GM18502 (cell line): ENCODE measurements around the gene CORO2B.
"Not testable (repeated sequence)": the region's sequence is repeated elsewhere in the genome, so short reads cannot be mapped to it uniquely, and the experiment has no call there.

ENCODE experiments used
- ATAC-seq: cut with Tn5 transposase; IDR thresholded peaks from one replicate; pipeline ENCODE4 v1.9.1; 2021; ENCODE audit warnings: mild to moderate bottlenecking; ENCODE audit not compliant: unreplicated experiment, poor library complexity

CORO2B gene

DNA sequence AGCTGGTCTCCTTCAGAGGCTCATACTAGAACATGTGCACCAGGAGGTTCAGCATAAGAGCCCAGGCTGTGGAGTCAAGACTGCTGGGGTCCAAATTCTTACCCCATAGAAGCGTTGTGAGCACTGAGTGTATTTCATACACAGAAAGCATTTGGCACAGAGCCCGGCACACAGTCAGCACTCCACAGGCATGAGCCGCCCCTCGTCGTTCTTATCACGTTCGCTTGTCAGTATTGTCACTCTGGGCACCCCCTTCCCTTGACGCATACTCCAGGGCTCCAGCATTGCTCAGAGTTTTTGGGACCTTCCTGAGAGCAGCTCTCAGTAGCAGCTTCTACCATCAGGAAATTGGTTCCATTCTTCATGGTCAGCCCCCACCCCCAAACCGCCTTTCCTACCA, 25.2 kb downstream of the CORO2B start:
- no peak for ATAC-seq

DNA sequence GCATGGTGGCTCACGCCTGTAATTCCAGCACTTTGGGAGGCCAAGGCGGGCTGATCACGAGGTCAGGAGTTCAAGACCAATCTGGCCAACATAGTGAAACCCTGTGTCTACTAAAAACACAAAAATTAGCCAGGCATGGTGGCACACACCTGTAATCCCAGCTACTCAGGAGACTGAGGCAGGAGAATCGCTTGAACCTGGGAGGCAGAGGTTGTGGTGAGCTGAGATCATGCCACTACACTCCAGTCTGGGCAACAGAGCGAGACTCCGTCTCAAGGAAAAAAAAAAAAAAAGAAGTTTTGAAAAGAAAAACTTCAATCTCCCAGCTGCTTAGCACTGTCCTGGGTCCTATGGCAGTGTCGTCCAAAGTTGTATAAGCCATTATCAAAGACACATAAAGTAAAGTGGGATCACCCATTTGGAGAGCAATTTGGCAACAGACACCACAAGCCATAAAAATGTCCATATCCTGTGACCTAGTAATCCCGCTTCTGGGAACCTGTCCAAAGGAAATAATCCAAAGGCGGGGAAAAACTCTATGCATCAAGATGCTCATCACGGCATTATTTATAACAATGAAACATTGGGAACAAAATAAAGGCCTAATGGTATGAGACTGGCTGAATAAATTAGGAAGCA, 26.2 kb downstream of the CORO2B start:
- not testable (repeated sequence) for ATAC-seq

DNA sequence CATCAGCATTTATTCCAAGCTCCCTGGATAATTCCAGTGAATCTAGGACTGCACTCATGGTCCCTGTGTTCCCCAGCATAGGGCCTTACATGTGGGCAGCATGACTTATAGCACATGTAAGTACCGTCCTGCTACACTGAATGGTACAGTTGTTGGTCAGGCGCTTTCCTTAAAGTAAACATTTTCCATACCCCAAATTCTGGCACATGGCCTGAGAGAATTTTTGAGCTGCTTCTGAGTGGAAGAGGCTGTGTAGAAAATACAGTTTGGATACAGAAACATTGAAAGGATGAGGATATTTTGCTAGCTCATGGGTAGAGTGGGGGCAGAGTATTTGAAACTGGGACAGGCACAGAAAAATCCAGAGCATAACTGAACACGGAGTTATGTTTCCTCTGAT, 27.6 kb downstream of the CORO2B start:
- no peak for ATAC-seq

DNA sequence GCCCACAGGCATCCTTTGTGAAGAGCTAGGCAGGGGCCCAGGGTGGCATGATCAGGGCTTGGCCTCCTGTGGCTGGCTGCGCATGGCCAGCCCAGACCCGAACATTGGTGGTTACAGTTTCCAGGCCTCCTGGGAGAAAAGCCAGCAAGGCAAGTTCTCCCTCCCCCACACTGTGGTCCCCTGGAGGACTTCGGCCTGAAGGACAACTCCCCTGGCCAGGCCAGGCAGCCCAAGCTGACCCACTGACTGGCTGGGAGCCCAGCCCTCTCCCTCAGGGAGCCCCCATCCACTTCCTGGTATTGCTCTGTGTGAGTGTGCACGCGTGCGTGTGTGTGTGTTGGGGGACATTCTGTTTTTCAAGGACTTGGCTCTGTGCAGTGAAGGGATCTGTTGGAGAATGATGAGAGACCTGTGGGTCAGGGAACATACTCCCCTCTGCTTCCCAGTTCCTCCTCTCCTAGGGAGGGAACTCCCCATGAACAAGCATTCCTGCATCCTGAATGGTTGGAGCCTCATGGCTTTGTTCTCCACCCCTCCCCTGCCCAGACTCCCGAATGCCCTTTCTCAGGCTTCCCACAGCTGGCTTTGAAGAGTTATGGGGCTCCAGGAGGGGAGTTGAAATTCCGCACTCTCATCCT, 29.5 kb downstream of the CORO2B start:
- ATAC-seq = no peak

DNA sequence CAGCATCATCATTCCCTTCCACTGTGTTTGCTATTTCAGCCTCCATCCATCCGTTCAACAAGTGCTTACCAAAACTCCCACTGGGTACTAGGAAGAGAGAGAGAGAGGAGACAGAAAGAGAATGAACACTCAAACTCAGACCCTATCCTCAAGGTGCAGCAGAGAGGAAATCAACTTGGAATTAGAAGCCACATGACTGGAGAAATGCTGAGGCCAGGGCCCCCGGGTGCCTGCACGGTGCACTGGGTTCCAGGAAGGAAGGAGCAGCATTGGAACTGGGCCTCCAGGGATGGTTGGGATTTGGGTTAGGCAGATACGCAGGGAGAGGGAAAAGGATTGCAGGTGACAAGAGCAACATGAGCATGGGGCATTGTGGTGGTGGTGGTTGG, 30.0 kb downstream of the CORO2B start:
- no peak for ATAC-seq

DNA sequence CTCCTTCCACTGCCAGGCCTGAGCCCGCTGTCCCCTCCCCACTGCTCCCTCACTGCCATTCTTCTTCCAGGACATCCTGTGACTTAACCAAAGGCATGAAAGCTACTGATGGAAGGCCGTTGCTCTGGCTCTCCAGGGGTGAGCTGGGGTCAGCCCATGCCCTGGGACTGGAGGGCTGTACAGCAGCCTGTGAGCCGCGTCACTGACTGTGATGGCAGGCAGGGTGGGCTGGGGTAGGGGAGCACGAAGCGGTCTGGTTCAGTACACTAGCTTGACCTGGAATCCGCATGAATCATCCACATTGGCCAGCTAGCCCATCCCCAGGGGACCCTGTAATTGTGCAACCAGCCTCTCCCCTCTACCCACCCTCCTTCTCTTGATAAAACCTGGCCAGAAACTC, 30.8 kb downstream of the CORO2B start:
- ATAC-seq = no peak

DNA sequence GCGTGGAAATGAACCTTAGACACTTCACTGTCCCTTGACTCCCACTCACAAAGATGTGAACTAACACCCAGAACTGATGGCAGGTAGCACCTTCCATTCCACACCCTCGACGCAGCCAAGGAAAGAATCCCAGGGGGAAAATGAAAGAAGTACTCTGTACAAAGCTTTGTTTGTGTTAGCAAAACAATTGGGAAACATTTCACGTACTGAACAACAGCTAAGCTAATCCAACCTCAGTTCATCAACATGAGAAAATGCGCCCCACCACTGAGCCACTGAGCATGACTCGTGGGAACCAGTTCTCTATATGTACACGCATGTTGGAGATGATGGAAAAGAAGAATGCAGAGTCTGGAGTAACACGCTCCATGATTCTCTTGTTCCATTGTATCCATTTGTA, 32.0 kb downstream of the CORO2B start:
- ATAC-seq = no peak

DNA sequence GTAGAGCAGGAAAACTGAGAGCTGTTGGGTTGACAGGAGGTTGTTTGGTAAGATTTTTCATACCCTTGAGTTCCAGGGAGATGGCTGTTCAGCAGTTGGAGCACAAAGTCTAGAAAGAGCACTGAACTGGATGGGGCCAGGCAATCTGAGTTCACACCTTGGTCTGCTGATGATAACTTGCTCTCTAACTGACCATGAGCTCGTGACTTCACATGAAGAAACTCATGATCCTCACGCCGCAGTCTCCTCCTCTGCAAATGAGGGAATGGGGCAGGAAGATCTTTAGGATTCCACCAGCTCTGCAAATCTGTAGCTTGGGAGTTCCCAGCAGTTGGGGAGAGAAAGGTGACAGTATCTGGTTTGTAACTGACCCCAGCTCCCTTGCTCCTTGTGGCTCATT, 33.7 kb downstream of the CORO2B start:
- ATAC-seq = no peak

DNA sequence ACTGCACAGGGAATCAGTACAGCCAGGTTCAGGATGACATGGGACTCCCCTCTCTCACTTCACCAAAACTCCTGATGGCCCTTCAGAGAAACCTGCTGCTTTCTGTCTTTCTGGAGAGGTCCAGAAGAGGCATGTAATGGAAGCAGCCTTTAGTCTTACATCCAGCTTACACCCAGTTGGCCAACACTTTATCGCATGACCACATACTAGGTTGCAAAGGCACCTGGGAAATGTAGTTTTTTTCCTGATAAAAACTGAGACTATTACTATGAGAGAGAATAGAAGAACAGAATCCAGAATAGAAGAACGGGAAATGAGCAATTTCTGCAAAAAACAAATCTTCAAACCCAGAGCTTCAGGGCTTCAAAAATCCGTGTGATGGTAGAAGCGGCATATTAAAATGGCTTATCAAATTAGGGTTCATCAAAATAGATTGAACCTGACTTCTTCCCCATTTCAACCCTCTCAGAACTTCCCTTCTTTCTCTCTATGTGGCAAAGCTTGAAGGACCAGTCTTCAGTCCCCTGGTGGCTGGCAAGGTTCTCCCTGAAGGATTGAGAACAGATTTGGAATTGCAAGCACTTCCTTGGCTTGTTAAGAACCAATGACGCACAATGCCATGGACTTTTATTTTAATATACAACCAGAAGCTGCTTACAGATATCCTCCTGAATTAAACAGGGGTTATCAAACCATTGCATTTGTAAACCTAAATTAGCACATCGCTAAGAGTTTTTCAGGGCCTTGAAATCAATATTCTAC, 34.4 kb downstream of the CORO2B start:
- ATAC-seq = no peak

DNA sequence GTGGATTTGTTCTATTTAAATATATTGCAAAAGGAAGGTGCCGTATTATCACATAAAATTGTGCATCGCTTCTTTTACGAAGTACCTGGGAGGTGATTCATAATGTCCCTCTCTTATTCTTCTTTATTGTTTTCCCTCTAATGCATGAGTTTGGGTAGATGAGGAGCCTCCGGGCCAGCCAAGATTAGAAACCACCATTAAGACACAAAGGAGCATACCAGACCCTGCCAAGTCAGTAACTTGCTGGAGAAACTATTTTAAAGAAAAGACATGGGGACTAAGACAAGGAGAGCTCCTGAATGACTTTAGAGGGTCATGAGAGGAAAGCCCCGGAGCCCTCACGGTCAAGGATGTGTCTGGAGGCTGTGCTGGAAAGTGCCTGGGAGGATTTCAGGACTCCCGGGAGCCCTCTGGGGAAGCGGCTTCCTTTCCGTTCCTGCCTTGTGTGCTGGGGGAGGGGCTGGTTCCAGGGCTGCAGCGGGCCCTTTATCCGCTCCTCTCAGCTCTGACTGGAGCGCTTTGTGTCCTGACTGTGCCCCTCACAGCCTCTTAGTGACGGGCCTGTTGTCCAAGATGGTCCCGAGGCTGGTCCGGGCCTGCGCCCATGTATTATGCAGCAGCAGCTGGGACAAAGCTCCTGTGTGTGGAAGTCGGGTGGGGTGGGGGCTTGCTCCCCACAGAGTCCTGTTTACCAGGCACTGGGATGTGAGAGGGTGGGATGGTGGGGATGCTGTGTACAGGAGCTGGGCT, 35.7 kb downstream of the CORO2B start:
- ATAC-seq = no peak

DNA sequence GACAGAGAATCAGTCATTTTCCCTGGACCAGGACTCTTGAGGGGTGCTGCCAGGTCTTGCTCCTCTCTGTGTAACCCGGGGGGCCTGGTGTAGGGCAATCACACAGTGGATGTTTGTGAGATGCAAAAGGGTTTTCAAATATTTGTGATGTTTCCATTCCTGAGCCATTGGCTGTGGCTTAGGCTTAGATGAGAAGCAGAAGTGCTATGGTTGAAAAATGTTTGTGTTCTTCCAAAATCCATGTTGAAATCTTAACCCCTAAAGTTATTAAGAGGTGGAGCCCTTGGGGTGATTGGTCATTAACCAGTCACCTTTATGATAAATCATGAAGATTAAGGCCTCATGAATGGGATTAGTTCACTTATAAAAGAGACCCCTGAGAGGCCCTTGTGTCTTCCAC, 36.5 kb downstream of the CORO2B start:
- no peak for ATAC-seq

DNA sequence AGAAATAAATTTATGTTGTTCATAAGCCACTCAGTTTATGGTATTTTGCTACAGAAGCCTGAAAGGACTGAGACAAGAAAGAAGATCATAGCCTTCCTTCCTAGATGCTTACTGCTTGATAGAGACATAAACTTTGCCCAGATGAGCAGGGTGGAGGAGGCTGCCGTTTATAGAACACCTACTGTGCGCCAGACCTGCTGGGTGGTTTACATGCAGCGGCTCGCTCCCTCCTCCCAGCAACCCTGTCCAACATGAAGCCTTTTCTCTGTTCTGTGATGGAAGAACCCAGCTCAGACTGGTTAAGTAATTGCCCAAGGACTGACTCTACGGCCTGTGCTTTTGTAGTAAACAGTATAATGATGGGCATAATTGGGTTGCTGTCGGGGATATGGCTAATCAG, 37.0 kb downstream of the CORO2B start:
- no peak for ATAC-seq

DNA sequence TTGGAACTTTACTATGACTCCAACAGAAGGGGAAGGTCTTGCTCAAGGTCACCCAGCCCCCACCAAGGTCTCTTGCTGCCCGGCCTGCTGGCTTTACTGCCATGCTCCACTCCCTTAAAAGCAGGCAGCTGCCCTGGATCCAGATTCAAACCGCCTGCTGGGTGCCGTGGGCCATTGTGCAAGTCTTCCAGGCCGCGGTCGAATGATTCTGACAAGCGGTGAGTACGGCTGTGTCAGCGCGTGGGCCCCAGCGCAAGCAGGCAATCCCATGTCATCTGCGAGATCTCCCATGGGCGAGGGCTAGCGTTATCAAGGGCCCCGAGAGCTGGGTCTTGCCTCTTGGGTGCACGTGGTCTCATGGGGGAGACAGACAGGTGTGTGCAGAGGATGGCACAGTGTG, 37.6 kb downstream of the CORO2B start:
- ATAC-seq = no peak

DNA sequence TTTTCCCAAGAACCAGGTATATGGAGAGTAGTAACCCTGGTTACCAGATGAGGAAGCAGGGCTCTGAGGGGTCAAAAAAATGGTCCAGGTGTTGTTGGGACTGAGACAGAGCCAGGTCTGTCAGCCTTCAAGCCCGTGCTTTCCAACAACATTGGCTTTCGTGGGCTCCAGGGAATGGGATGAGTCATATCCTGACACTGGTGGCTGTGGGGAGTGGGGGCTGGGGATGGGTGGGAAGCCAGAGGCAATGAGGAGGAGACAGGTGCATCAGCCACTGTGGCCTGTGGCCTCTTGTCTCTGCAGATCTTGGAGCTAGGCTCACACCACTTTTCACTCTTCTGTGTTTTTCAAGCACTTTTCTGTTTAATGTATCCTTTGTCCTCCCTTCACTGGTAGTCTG, 38.2 kb downstream of the CORO2B start:
- no peak for ATAC-seq

DNA sequence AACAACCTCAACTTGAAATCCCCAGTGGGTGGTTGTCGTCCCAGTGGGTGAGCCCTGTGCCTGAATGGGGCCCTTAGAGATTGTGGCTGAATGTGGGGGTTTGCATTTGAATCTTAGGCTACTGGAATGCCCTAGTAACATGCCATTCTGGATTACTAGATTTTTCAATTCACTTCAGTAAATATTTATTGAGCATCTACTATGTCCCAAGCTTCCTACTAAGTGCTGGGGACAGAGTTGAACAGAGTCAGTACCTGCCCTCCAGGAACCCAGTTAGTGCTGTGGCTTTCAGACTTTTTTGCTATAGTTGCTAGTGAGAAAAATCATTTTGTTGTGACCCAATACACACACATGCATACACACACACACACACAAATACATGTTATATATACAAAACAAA, 39.0 kb downstream of the CORO2B start:
- no peak for ATAC-seq

DNA sequence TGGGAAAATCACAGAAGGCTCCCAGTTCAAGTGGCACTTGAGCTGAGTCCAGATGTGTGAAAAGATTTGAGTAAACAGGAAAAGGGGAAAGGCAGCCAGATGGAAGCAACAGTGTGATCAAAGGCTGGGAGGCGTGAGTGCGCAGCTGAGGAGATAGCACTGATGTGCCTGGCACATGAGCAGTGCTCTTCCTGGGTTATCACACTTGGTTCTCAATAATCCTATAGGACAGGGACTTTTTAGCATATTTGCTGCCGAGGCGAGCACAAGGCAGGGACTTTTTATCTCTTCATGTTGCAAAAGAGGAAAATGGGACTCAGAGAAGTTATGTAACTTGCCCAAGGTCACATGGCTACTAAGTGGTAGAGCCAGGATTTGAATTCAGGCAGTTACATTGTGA, 39.6 kb downstream of the CORO2B start:
- no peak for ATAC-seq

DNA sequence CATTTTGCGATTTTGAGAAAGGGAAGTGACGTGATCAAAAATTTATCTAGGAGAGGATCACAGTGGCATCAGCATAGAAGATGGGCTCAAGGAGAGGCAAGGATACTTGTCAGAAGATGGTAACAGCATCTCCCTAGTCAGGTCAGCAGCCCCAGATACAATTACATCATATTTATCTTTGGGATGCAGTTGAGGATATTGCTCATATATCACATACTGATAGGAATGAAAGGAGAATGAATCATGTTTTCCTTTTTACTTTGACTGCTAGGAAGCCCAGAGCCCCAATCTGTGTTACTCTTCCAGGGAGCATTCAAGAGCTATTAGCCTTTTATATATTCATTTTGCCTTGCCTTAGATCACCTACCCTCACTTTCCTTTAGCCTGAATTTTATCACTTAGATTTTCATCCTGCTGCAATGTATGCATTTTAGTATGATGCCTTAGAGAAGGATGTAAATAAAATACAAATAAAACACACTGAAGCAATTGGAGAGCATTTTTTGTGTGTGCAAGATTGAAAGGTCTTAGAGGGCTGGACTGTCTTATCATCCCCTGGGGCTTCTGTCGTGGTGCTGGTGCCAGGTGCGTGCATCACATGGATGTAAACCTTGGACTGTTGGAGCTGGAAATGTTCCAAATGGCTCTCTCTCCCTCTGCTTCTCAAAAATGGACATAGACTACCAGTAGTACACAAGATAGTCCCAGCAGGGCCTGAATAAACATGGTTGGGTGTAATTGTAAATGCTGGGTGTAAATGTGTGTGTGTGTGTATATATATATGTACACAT, 40.3 kb downstream of the CORO2B start:
- ATAC-seq = no peak

DNA sequence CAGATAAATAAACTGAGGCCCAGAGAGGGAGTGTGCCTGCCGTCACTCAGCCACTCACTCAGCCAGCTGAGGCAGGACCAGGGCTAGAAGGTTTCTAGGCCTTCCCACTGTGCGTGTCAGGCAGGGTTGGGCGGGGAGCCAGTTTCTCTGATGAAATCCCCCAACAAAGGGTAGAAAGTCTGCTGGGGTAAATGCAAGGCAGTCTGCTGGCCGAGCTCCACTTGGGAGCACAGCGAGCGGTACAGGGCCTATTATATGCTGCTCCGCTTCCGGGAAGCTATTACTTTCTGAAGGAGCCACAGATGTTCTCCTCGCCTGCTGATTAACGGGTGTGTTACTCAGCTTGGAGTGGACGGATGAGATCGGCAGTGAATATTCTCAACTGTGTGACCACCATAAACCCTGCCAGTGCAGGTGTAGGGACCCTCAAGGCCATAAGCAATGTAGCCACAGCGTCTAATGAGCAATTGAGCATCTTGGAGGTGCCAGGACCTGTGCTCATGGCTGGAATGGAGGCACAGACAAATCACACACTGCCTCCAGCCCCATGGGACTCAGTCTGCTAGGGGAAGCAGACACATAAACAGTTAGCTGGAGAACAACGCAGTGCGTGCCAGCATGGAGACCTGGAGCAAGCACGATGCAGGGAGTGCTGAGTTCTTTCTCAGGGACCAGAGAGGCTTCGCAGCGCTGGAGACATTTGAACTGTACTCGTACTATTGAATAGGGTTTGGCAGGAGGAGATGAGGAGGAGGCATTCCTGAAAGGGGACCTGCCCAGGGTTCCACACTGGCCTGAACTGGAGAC, 42.1 kb downstream of the CORO2B start:
- ATAC-seq = no peak

DNA sequence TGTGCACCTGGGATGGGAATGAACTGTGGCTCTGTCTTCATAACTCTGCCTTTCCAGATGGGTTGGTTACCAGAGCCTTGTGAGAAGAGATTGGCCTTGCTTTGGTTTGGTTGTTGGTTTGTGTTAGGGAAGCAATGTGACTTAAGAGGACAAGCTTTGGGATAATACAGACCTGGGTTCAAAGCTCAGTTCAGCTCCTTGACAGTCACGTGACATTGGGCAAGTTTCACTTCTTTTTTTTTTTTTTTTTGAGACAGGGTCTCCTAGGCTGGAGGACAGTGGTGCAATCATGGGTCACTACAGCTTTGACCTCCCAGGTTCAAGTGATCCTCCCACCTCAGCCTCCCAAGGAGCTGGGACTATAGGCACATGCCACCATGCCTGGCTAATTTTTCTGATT, 42.7 kb downstream of the CORO2B start:
- no peak for ATAC-seq
